ENCODE measurements around the gene STX1A.
"Not testable (repeated sequence)": the region's sequence is repeated elsewhere in the genome, so short reads cannot be mapped to it uniquely, and the experiment has no call there.

STX1A gene

GRCh38 chr7:73679709-73680108 lies 39.8 kb downstream of the STX1A start:
- H3K9me3 ChIP-seq (ENCODE audit: low read length) = no peaks in the 10 kb centered on the region
- peaks cover 30% of the 10 kb centered on the region for H3K4me1 ChIP-seq (ENCODE audit: insufficient read depth, low read length, severe bottlenecking)
- peaks cover 1% of the 10 kb centered on the region; the same call in 1 of the 2 replicates for H3K27me3 ChIP-seq (ENCODE audit: insufficient read depth, low read length)
- H2AFZ ChIP-seq (ENCODE audit: low read length) = no peak overlapping the region
- no peak overlapping the region for H3K27ac ChIP-seq (ENCODE audit: low read depth, low read length, poor library complexity, severe bottlenecking)
- peaks cover 34% of the 10 kb centered on the region for H3K36me3 ChIP-seq (ENCODE audit: insufficient read depth, low read length)
- no peaks in the 10 kb centered on the region for H4K20me1 ChIP-seq (ENCODE audit: insufficient read depth, low read length)
- peaks cover 19% of the 10 kb centered on the region for H3K79me2 ChIP-seq (ENCODE audit: insufficient read depth, low read length)
- no peak overlapping the region for H3K4me3 ChIP-seq (ENCODE audit: low read depth, low read length, poor library complexity, severe bottlenecking)
- TF ChIP-seq CTCF (IDR thresholded peaks at IDR 0.05; ENCODE audit: low read length) (no peak), EZH2 (IDR thresholded peaks at IDR 0.05; ENCODE audit: borderline replicate concordance, low read length) (no peak)
- no peaks in the 10 kb centered on the region for H3F3A ChIP-seq (ENCODE audit: insufficient read depth, low read length)
- H3K9me2 ChIP-seq (ENCODE audit: low read depth, low read length) = no peaks in the 10 kb centered on the region
- H3K4me2 ChIP-seq (ENCODE audit: low read length) = no peak overlapping the region
- H3K9ac ChIP-seq (ENCODE audit: low read length) = no peak overlapping the region

- TF ChIP-seq CTCF (IDR thresholded peaks at IDR 0.05; ENCODE audit: low read length) (no peak), EZH2 (IDR thresholded peaks at IDR 0.05; ENCODE audit: borderline replicate concordance, low read length) (no peak)
- H3K79me2 ChIP-seq (ENCODE audit: insufficient read depth, low read length) = peaks cover 13% of the 10 kb centered on the region
- no peak overlapping the region for H3K27ac ChIP-seq (ENCODE audit: low read depth, low read length, poor library complexity, severe bottlenecking)
These were observed 40.6 kb downstream of the STX1A start for GRCh38 chr7:73678862-73679261.

GRCh38 chr7:73676062-73676461 lies 43.4 kb downstream of the STX1A start:
- H4K20me1 ChIP-seq (ENCODE audit: insufficient read depth, low read length); H3K9me3 ChIP-seq (ENCODE audit: low read length); H3K4me3 ChIP-seq (ENCODE audit: low read depth, low read length, poor library complexity, severe bottlenecking); H3F3A ChIP-seq (ENCODE audit: insufficient read depth, low read length); H3K4me1 ChIP-seq (ENCODE audit: insufficient read depth, low read length, severe bottlenecking); H3K4me2 ChIP-seq (ENCODE audit: low read length); H3K9ac ChIP-seq (ENCODE audit: low read length); H2AFZ ChIP-seq (ENCODE audit: low read length); H3K27ac ChIP-seq (ENCODE audit: low read depth, low read length, poor library complexity, severe bottlenecking); H3K9me2 ChIP-seq (ENCODE audit: low read depth, low read length); H3K27me3 ChIP-seq (ENCODE audit: insufficient read depth, low read length); H3K79me2 ChIP-seq (ENCODE audit: insufficient read depth, low read length): not testable (repeated sequence)
- peaks cover 32% of the 10 kb centered on the region for H3K36me3 ChIP-seq (ENCODE audit: insufficient read depth, low read length)

More at GRCh38 chr7:73678862-73679261, 40.6 kb downstream of the STX1A start:
- Histone ChIP-seq H2AFZ (ENCODE audit: low read length) (no peak overlapping the region), H4K20me1 (ENCODE audit: insufficient read depth, low read length) (no peaks in the 10 kb centered on the region), H3F3A (ENCODE audit: insufficient read depth, low read length) (no peaks in the 10 kb centered on the region), H3K9me3 (ENCODE audit: low read length) (no peaks in the 10 kb centered on the region), H3K4me2 (ENCODE audit: low read length) (no peak overlapping the region), H3K4me1 (ENCODE audit: insufficient read depth, low read length, severe bottlenecking) (peaks cover 23% of the 10 kb centered on the region), H3K9ac (ENCODE audit: low read length) (no peak overlapping the region), H3K4me3 (ENCODE audit: low read depth, low read length, poor library complexity, severe bottlenecking) (no peak overlapping the region), H3K36me3 (ENCODE audit: insufficient read depth, low read length) (peaks cover 34% of the 10 kb centered on the region), H3K27me3 (ENCODE audit: insufficient read depth, low read length) (peaks cover 6% of the 10 kb centered on the region; the same call in 1 of the 2 replicates), H3K9me2 (ENCODE audit: low read depth, low read length) (no peaks in the 10 kb centered on the region)

GRCh38 chr7:73674468-73675124 lies 44.9 kb downstream of the STX1A start:
- TF ChIP-seq CTCF (IDR thresholded peaks at IDR 0.05; ENCODE audit: low read length) = no peak
- no peak for TF ChIP-seq EZH2 (IDR thresholded peaks at IDR 0.05; ENCODE audit: borderline replicate concordance, low read length)
- H3K27ac ChIP-seq (ENCODE audit: low read depth, low read length, poor library complexity, severe bottlenecking) = no peak overlapping the region
- no peaks in the 10 kb centered on the region for H4K20me1 ChIP-seq (ENCODE audit: insufficient read depth, low read length)

More at GRCh38 chr7:73674468-73675124, 44.9 kb downstream of the STX1A start:
- Histone ChIP-seq H2AFZ (ENCODE audit: low read length) (no peak overlapping the region), H3K9me3 (ENCODE audit: low read length) (no peaks in the 10 kb centered on the region), H3K4me1 (ENCODE audit: insufficient read depth, low read length, severe bottlenecking) (no peaks in the 10 kb centered on the region), H3K79me2 (ENCODE audit: insufficient read depth, low read length) (no peaks in the 10 kb centered on the region), H3K27me3 (ENCODE audit: insufficient read depth, low read length) (peaks cover 6% of the 10 kb centered on the region; the same call in 1 of the 2 replicates), H3K36me3 (ENCODE audit: insufficient read depth, low read length) (peaks cover 17% of the 10 kb centered on the region), H3F3A (ENCODE audit: insufficient read depth, low read length) (no peaks in the 10 kb centered on the region), H3K4me3 (ENCODE audit: low read depth, low read length, poor library complexity, severe bottlenecking) (no peak overlapping the region), H3K4me2 (ENCODE audit: low read length) (no peak overlapping the region), H3K9me2 (ENCODE audit: low read depth, low read length) (no peaks in the 10 kb centered on the region), H3K9ac (ENCODE audit: low read length) (no peak overlapping the region)

All from OCI-LY1 (cell line).